Nephron (organoid): ENCODE data around the gene ERICH2.

Experiments used
- H3K27ac Mint-ChIP-seq, 3 experiments: 2 replicates each; pipeline ENCODE4 v1.8.0; 2020; ENCODE audit warnings: mixed read lengths in 3 of 3, mild to moderate bottlenecking in 2 of 3, moderate library complexity in 1 of 3
- H3K27me3 Mint-ChIP-seq: 2 replicates; pipeline ENCODE4 v1.8.0; 2021; ENCODE audit warnings: low read depth, mild to moderate bottlenecking, moderate library complexity, mixed read lengths
- H3K36me3 Mint-ChIP-seq: 2 replicates; pipeline ENCODE4 v1.8.0; 2020; ENCODE audit warnings: low read depth, mixed read lengths
- H3K4me1 Mint-ChIP-seq: 2 replicates; pipeline ENCODE4 v1.8.0; 2020; ENCODE audit warnings: mixed read lengths
- H3K4me3 Mint-ChIP-seq, 3 experiments: 2 replicates each; pipeline ENCODE4 v1.8.0; 2020; ENCODE audit warnings: mild to moderate bottlenecking in 3 of 3, mixed read lengths in 3 of 3, moderate library complexity in 2 of 3
- H3K9me3 Mint-ChIP-seq: 2 replicates; pipeline ENCODE4 v1.8.0; 2020; ENCODE audit warnings: mixed read lengths
- CTCF ChIP-seq, 3 experiments: fragments of 200-600 bp; sonication (generic); IDR thresholded peaks; one replicate each; pipeline ENCODE4 v1.5.0; 2021; ENCODE audit warnings: antibody characterized with exemption in 3 of 3; ENCODE audit not compliant: unreplicated experiment in 3 of 3

ERICH2 gene

GRCh38 chr2:170843656-170844055, 73.5 kb downstream of the ERICH2 start:
- H3K9me3 Mint-ChIP-seq: no peaks in the 10 kb centered on the region
- TF ChIP-seq CTCF (IDR thresholded peaks at IDR 0.05; ENCODE audit: unreplicated experiment in 3 of 3): no peak

GRCh38 chr2:170845343-170845742, 75.2 kb downstream of the ERICH2 start:
- Mint-ChIP-seq H3K27me3 (no peaks in the 10 kb centered on the region), H3K36me3 (no peaks in the 10 kb centered on the region), H3K9me3 (peaks cover 3% of the 10 kb centered on the region), H3K4me1 (no peaks in the 10 kb centered on the region), H3K27ac (no peak overlapping the region), H3K4me3 (no peak overlapping the region)
- TF ChIP-seq CTCF (IDR thresholded peaks at IDR 0.05; ENCODE audit: unreplicated experiment in 3 of 3): no peak

More at GRCh38 chr2:170843656-170844055, 73.5 kb downstream of the ERICH2 start:
- Mint-ChIP-seq H3K36me3 (no peaks in the 10 kb centered on the region), H3K27me3 (no peaks in the 10 kb centered on the region), H3K4me1 (no peaks in the 10 kb centered on the region), H3K27ac (no peak overlapping the region), H3K4me3 (no peak overlapping the region)

- H3K4me1 Mint-ChIP-seq: no peaks in the 10 kb centered on the region
- H3K4me3 Mint-ChIP-seq: no peak overlapping the region
- no peaks in the 10 kb centered on the region for H3K27me3 Mint-ChIP-seq
These were observed 76.1 kb downstream of the ERICH2 start for GRCh38 chr2:170846314-170846713.

GRCh38 chr2:170847716-170848115, 77.5 kb downstream of the ERICH2 start:
- H3K27ac Mint-ChIP-seq: no peak overlapping the region

More at GRCh38 chr2:170846314-170846713, 76.1 kb downstream of the ERICH2 start:
- Mint-ChIP-seq H3K36me3 (no peaks in the 10 kb centered on the region), H3K9me3 (peaks cover 3% of the 10 kb centered on the region), H3K27ac (no peak overlapping the region)
- TF ChIP-seq CTCF (IDR thresholded peaks at IDR 0.05; ENCODE audit: unreplicated experiment in 3 of 3): no peak

More at GRCh38 chr2:170847716-170848115, 77.5 kb downstream of the ERICH2 start:
- Mint-ChIP-seq H3K4me3 (no peak overlapping the region), H3K9me3 (peaks cover 3% of the 10 kb centered on the region), H3K4me1 (no peaks in the 10 kb centered on the region), H3K27me3 (no peaks in the 10 kb centered on the region), H3K36me3 (no peaks in the 10 kb centered on the region)
- no peak for TF ChIP-seq CTCF (IDR thresholded peaks at IDR 0.05; ENCODE audit: unreplicated experiment in 3 of 3)
